ENCODE measurements around the gene PIAS4. TPM values are rescaled to one million over a fixed set of nuclear protein-coding genes. Genes with fewer than 3 reads are reported as not detected.
A peak's percentile ranks its signal among the peaks of the same experiment; 100 is the strongest.

Gene PIAS4
- total RNA-seq (46.2 and 47.2 TPM in 2 replicates), polyA plus RNA-seq (23.6 and 26.2 TPM in 2 replicates), polyA minus RNA-seq (18.0 and 24.4 TPM in 2 replicates), Bru-seq, nascent RNA (percentile 53 among the genes with signal in this experiment), BruChase-seq, experiment 1, labeled RNA remaining after a 6-hour chase (percentile 73 among the genes with signal in this experiment), BruChase-seq, experiment 2, labeled RNA remaining after a 2-hour chase (percentile 68 among the genes with signal in this experiment)
- polyA plus RNA-seq (2011; cell fraction: cytosol; rRNA removed) = 15.6 and 16.7 TPM in 2 replicates
- polyA plus RNA-seq (2011; cell fraction: nucleus; rRNA removed) = 21.2 and 24.9 TPM in 2 replicates
- polyA plus RNA-seq (2012) = 30.3 and 39.4 TPM in 2 replicates
- 6.8 TPM for polyA minus RNA-seq (2011; cell fraction: cytosol; rRNA and poly(A)+ RNA removed)
- 22.9 and 35.4 TPM in 2 replicates for polyA minus RNA-seq (2011; cell fraction: nucleus; rRNA and poly(A)+ RNA removed)
- long read RNA-seq, transcript PIAS4-201 (11 exons, 3,159 nt) = major isoform, 31 of 60 reads
- long read RNA-seq, partial matches to known transcripts = 6 of 60 reads
- long read RNA-seq, other reads (novel, unspliced or antisense) = 23 of 60 reads

GRCh38 chr19:4007021-4007835, at the start of gene PIAS4:
Gene PIAS4, plus strand, starts transcription at chr19:4007736. Its CDS starts 25 bp downstream, at chr19:4007761.
- no TSS peak for BruUV-seq (replicated peaks)
- DNase-seq (ENCODE audit: low read depth, low spot score) (peak; percentile 95), FAIRE-seq (peak; percentile 91)
- Histone ChIP-seq H3K27me3 (ENCODE audit: control insufficient read depth in 2 of 2, insufficient read depth in 2 of 2, low read length in 2 of 2) (no peaks in the 10 kb centered on the region), H4K20me1 (replicated peaks; ENCODE audit: control insufficient read depth, extremely low read depth, insufficient read depth, low read length) (no peaks in the 10 kb centered on the region), H3K9me1 (replicated peaks; ENCODE audit: control insufficient read depth, extremely low read depth, insufficient read depth, low read length) (no peaks in the 10 kb centered on the region), H2AFZ (ENCODE audit: low read depth, low read length) (peak within 1 kb of the TSS; percentile 88), H3K27ac (ENCODE audit: insufficient read depth, low read depth, low read length) (peak within 1 kb of the TSS; percentile 40), H3K4me2 (ENCODE audit: insufficient read depth, low read length) (peak within 1 kb of the TSS; percentile 99), H3K36me3 (ENCODE audit: control insufficient read depth in 2 of 2, extremely low read depth in 1 of 2, insufficient read depth in 2 of 2, low read length in 2 of 2) (peaks cover 0 to 8% of the 10 kb centered on the region in 2 experiments), H3K4me3 (replicated peaks in 1 of 3; ENCODE audit: insufficient read depth in 1 of 3, low read depth in 1 of 3, low read length in 3 of 3) (peak within 1 kb of the TSS; percentile 75 to 97 (median 94)), H3K79me2 (ENCODE audit: control insufficient read depth, insufficient read depth, low read length) (peaks cover 38% of the 10 kb centered on the region), H3K9me3 (replicated peaks; ENCODE audit: control insufficient read depth, insufficient read depth, low read length) (no peaks in the 10 kb centered on the region), H3K4me1 (ENCODE audit: control insufficient read depth, extremely low read depth, insufficient read depth, low read length) (peaks cover 13% of the 10 kb centered on the region), H3K9ac (replicated peaks; ENCODE audit: extremely low read depth, insufficient read depth, low read length) (peak within 1 kb of the TSS; percentile 74)
- CTCF ChIA-PET = interaction anchor here (0.9 to 2.0 kb wide), 5 partner anchors 12 to 185 kb away, joined by 3 to 15 read pairs (median 3); partner anchors contain the start of gene EEF2
- POLR2A ChIA-PET = no interaction called here
- dilution Hi-C loops (cut with MboI; ENCODE audit: extremely low pct_ligation_motif_present, low sequenced_read_pairs) (no loop called here), intact Hi-C loops (cut with micrococcal nuclease) (loop anchor here (1.0 to 5.0 kb wide), 3 partner anchors 22 to 55 kb away; partner anchors contain the start of gene EEF2)
- TF ChIP-seq POLR2A (IDR thresholded peaks at IDR 0.05; ENCODE audit: low read depth, low read length) (peak; percentile 70), POLR2AphosphoS5 (IDR thresholded peaks at IDR 0.05; ENCODE audit: insufficient read depth, low read depth, low read length) (peak; percentile 92), MAX (IDR thresholded peaks at IDR 0.05; ENCODE audit: insufficient read depth, insufficient read length) (peak; percentile 80), JUN (IDR thresholded peaks at IDR 0.05; ENCODE audit: borderline replicate concordance, insufficient read depth, insufficient read length, low read depth) (no peak), EZH2 (IDR thresholded peaks at IDR 0.05; ENCODE audit: borderline replicate concordance, low read depth, low read length, severe bottlenecking) (no peak), FOS (IDR thresholded peaks at IDR 0.05; ENCODE audit: borderline replicate concordance, insufficient read depth, low read length) (no peak), GATA2 (IDR thresholded peaks at IDR 0.05; ENCODE audit: insufficient read depth, insufficient read length, low read depth, low read length) (no peak), MYC (IDR thresholded peaks at IDR 0.05; ENCODE audit: low read depth, low read length) (no peak), CTCF (IDR thresholded peaks at IDR 0.05; ENCODE audit: extremely low read depth in 1 of 2, insufficient read depth in 1 of 2, low read depth in 1 of 2, low read length in 2 of 2) (no peak)
